Measurements from ENCODE around the gene IQCE.
"Not testable (repeated sequence)": the region's sequence is repeated elsewhere in the genome, so short reads cannot be mapped to it uniquely, and the experiment has no call there.

IQCE gene

DNA sequence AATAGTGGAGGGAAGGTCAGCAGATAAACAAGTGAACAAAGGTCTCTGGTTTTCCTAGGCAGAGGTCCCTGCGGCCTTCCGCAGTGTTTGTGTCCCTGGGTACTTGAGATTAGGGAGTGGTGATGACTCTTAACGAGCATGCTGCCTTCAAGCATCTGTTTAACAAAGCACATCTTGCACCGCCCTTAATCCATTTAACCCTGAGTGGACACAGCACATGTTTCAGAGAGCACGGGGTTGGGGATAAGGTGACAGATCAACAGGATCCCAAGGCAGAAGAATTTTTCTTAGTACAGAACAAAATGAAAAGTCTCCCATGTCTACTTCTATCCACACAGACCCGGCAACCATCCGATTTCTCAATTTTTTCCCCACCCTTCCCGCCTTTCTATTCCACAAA, 25.2 kb upstream of the IQCE start:
- DNase-seq (ENCODE audit: low read depth) = not testable (repeated sequence)

DNA sequence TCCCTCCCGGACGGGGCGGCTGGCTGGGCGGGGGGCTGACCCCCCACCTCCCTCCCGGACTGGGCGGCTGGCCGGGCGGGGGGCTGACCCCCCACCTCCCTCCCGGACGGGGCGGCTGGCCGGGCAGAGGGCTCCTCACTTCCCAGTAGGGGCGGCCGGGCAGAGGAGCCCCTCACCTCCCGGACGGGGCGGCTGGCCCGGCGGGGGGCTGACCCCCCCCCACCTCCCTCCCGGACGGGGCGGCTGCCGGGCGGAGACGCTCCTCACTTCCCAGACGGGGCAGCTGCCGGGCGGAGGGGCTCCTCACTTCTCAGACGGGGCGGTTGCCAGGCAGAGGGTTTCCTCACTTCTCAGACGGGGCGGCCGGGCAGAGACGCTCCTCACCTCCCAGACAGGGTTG, 24.6 kb upstream of the IQCE start:
- DNase-seq (ENCODE audit: low read depth) = not testable (repeated sequence)

DNA sequence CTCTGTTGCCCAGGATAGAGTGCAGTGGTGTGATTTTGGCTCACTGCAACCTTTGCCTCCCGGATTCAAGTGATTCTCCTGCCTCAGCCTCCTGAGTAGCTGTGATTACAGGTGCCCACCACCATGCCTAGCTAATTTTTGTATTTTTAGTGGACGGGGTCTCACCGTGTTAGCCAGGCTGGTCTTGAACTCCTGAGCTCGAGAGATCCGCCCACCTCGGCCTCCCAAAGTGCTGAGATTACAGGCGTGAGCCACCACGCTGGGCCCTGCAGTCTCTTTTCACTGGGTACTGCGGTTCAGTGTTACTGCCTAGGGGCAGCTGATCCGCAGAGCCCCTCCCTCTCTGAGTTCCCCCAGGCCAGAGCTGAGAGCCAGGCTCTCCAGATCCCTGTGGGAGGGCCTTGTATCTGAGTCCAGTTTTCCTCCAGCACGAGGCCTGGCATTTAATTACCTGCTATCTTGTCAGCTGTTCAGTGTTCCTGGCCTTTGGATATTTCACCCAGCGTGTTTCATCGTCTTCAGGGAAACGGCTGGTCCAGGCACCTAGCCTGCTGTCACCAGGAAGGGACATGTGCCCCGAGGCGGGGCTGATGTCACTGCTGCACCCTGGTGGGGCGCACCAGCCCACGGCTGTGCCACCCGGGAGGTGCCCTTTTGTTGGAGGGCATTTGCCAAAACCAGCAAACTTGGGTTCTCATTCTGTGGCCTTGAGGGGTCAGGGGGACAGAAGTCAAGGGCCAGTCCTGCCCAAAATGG, 22.7 kb upstream of the IQCE start:
- not testable (repeated sequence) for DNase-seq (ENCODE audit: low read depth)

DNA sequence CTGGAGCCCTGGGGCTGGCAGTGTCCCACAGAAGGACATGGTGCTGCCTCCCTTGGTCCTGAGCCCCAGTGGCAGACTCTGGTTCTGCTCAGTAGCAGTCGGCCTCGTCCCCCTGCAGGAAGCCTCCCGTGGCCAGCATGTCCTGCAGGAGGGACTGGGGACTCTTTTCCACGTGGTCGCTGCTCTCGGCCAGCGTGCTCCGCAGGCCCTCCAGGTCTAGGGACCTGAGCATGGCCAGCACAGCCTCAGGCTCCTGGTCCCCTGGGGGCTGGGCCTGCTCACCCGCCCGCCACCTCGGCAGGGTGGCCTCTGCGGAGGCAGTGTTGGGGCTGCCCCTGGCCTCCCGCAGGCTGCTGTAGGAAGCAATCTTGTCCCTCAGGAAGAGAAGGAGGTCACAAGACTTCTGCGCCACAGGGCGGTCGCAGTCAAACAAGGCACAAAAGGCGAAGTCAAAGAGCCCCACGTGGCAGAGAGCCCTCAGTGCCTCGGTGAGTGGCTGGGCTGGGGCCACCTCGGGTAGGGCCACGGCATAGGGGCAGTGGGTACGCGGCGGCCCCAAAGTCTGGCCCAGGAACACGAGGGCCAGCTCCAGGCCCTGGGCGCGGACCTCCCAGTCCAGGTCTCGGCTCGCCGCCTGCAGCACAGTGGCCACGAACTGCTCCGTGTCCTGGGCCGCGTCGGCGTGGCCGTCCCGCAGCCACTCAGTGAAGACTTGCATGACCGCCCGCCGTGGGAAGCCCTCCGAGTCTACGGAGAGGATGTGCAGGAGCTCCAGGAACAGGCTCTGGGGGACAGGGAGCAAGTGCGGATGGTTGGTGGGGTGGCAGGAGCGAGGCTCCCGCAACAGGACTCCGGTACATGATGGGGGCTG, 20.6 kb upstream of the IQCE start:
- no peak for DNase-seq (ENCODE audit: low read depth)

DNA sequence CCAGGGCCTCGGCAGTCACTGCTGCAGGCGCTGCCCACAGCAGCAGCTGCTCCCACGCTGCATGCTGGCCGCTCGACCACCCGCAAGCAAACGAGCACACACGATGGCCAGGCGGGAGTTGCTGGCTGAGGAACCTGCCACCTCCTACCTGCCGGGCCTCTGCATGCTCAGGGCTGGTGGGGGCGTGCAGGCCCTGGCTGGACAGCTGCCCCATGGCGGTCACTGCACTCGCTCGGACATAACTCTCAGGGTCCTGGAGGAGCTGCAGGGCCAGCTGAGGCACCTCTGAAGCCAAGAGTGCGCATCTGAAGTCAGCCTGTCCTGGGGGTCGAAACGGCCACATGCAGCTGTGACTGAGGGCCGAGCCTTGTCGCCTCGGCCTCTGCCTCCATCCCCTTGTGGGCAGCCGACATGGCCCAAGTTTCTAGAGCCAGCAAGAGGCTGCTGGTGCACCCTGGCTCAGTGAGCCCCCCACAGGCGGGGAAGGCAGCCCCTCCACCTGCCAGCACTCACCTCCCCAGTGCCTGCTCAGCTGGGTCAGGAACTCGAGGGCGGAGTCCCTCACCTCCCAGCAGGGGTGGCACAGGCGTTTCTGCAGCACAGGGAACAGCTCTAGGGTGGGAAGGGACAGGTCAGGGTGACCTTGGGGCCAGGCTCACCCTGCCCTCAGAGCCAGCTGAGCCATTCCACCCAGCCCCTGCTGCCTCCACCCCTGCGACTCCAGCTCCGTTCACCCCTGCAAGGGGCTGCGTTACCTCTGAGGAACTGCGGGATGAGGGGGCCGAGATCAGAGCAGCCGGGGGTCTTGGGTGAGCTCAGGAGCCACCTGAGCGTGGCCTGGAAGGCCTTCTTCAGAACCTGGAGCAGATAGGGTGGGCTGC, 19.5 kb upstream of the IQCE start:
- no peak for DNase-seq (ENCODE audit: low read depth)

DNA sequence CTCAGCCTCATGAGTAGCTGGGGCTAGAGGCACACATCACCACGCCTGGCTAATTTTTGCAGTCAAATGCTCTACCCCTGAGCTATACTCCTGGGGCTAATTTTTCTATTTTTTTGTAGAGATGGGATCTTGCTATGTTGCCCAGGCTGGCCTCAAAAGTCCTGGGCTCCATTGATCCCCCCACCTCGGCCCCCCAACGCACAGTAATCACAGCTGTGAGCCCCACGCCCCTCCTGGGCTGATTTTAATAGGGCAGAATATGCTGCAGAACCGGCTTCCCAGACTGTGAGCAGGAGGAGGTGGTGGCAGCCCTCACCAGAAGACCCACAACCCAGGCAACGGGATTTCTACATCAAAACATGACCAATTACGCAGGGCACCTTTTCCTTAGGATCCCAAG, 18.6 kb upstream of the IQCE start:
- no peak for DNase-seq (ENCODE audit: low read depth)

DNA sequence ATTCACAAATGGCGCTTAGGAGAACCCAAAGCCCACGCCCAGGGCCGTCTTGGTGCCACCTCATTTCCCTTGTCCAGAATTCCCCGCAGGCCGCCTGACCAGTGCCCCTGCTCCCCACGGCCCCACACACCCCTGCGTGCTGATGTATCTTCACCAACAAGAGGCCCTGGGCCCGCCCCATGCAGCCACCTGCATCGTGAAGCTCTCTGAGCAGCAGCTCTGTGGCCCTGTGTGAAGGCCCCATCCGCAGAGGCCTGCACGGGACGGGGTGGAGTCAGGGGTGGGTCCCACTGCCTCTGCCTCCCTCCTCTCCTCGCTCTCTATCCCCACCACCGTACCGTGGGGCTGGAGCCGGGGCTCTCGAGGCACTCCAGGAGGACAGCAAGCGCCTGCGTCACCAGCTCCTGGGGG, 18.1 kb upstream of the IQCE start:
- DNase-seq (ENCODE audit: low read depth) = no peak

DNA sequence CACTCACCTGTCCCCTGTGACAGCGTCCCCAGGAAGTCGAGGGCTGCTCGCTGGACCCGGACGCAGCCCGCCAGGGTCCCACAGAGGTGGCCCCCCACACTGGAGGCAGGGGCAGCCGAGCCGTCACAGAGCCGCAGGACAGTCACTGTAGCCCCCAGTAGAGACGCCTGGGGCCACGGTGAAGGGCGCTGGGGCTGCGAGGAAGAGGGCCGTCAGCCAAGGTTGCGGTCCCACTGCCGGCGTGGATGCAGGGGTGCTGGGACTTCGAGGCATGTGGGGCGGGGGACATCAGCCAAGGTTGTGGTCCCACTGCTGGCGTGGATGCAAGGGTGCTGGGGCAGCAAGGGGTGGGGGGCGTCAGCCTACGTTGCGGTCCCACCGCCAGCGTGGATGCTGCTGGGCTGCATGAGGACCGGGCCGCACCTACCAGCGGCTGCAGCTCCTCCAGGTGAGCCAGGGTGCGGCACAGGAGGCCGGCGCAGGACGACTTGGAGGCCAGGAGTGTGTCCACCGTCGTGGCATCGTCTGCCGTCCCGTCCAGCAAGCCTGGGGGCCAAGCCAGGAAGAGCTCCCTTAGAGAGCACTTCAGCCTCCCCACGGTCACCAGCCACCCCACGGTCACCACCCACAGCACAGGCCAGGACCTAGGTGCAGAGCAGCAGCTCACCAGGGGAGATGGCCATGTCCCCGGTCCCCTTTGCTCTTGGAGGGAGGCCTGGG, 17.3 kb upstream of the IQCE start:
- no peak for DNase-seq (ENCODE audit: low read depth)

DNA sequence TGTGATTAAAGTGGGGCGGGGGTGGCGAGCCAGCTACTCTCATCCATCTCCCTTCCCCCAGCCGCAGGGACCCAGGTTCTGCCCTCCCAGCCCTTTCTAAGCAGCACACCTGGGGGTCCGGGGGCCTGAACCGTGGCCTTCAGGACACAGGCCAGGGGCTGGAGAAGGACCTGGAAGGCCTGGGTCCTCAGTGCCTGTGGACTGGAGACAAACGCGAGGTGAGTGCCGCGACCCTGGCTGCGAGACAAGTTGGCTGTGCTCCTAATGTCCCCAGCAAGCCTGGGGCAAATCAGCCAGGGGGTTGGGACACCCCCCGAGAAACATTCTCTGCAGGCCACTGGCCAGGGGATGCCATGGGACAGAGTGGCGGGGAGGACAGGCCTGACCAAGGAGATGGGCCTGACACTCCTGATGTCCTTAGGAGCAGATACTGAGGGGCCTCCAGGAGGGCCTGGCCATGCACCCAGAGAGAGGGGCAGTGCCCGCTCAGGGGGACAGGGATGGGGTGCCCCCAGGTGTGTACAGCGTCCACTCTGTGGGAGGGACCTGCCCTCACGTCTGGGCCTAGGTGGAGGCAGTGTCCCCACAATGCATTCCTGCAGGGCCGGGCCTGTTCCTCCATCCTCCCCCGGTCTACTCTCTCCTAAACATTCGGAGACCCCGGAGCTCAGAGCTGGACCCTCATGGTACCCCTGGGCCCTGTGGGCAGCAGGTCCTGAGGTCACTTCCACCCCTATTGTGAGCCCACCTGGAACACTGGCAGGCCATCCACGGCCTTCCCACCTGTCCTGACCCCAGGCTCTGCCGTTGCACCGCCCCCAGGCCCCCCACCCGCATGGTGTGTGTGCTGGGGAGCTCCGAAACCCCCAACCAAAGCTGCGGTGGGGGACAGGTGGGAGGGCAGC, 16.5 kb upstream of the IQCE start:
- DNase-seq (ENCODE audit: low read depth) = no peak

DNA sequence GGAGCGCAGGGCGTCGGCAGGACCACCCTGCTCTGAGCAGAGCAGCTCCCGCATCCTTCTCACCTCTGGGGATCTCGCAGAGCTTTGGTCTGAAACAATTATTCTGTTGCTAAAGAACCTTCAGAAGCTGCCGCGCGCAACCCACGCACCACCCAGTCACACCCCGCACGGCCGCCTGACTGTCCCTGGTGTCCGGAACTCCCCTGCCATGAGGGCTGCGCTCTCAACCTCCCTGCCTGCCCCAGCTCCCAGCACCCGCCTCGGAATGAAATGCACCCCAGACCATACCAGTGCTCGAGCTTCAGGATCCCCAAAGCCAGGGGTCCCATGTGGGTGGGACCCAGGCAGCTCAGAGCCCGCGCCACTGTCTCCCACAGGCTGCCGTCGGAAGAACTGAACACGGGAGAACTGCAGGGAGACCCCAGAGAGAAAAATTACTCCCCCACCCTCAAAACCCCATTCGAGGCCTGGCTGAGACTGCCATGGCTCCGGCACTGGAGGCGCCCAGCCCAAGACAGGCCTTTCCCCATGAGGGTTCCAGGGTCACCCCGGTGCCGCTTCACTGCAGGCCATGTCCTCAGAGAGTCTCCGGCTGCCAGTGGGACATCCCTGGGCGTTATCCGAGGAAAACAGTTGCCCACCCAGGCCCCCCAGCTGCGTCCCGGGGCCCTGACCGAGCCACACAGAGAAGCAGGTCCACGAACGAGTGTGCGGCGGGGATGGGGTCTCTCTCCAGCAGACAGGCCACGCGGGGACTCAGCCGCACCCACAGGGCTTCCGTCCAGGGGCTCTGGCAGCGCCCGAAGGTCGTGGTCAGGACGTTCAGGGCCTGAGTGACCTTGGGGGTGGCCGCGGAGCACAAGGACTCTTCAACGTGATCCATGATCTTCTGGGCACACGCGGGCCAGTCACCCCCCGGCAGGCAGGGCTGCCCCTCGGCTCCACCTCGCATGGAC, 15.6 kb upstream of the IQCE start:
- no peak for DNase-seq (ENCODE audit: low read depth)

DNA sequence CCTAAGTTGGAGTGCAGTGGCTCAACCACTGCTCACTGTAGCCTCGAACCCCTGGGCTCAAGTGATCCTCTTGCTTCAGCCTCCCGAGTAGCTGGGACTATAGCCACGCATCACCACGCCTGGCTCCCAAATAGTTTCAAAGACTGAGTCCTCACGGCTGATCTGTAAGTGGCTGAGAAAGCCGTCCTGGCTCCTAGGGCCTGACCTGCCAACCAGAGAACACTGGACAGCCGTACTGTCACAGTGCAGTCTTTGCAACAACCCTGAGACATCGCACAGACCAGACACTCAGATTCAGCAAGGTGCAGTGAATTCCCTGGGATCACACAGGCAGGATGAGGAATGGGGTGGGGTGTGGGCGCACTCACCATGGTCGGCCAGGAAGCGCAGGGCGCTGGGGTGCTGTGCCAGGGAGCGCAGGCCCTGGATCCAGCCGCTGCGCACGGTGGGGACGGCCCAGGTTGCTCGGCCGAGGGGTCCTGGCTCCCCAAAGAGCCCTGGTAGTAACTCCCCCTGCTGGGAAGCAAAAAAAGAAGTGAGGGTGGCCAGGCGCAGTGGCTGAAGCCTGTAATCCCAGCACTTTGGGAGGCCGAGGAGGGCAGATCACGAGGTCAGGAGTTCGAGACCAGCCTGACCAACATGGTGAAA, 14.1 kb upstream of the IQCE start:
- no peak for DNase-seq (ENCODE audit: low read depth)

DNA sequence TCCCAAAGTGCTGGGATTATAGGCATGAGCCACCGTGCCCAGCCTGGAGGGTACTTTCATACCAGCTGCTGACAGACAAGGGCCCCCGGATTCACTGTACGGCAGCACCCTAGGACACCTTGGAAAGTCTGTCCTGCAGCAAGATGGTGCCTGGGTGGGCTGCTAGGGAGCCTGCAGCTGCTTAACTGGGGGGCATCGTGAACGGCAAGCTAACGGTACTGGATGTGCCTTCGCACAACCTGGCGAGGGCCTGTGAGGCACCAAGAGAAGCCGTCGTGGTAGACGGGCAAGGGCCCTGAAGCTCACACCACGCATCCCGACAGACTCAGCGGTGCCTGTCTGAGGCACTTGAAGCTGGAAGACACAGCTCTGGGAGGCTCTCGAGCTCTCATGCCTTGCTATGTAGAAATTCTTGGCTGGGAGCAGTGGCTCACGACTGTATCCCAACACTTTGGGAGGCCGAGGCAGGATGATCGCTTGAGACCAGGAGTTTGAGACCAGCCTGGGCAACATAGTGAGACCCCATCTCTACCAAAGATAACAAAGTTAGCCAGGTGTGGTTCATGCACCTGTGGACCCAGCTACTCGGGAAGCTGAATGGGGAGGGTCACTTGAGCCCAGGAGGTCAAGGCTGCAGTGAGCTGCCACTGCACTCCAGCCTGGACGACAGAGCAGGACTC, 12.9 kb upstream of the IQCE start:
- DNase-seq (ENCODE audit: low read depth) = no peak

DNA sequence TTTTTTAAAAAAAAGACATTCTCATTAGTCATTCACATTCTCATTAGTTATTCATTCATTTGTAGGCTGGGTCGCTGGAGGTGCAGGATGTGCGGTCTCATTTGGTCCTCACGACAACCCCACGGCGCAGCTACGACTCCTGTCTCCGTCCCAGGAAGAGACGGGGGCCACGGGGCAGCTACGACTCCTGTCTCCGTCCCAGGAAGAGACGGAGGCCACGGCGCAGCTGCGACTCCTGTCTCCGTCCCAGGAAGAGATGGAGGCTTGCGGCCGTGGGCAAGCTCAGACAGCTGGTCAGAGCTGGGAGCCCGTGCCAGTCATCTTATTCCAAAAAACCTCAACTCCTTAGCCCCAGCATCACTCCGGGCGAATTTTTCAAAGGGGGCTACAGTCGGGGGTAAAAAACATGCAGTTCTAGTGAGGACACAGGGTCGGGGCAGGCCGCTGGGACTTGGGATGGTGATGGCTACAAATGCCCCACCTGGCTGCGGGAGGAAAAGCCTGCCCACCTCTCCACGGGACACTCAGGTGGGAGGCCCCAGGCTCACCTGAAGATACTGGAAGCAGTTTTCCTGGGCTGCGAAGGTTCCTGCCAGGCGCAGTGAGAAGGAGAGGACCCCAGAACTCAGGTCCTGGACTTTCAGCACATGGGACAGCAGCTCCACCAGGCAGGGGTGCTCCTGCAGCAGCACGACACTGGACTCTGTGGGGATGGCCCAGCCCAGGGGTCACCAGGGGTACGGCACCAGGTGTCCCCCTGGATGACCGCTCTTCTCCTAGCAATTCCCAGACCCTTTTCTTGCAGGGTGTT, 11.8 kb upstream of the IQCE start:
- DNase-seq (ENCODE audit: low read depth) = no peak

DNA sequence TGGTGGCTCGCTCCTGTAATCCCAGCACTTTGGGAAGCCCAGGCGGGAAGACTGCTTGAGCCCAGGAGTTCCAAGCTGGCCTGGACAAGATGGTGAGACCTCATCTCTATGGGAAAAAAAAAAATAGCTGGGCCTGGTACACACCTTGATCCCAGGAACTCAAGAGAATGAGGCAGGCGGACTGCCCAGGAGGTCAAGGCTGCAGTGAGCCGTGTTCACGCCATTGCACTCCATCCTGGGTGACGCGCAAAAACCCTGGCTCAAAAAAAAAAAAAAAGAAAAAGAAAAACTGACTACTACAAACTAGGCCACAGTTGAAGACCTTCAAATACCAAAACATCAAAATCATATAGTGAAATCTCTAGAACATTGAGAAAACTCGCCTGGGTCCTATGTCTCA, 7.4 kb upstream of the IQCE start:
- no peak for DNase-seq (ENCODE audit: low read depth)

DNA sequence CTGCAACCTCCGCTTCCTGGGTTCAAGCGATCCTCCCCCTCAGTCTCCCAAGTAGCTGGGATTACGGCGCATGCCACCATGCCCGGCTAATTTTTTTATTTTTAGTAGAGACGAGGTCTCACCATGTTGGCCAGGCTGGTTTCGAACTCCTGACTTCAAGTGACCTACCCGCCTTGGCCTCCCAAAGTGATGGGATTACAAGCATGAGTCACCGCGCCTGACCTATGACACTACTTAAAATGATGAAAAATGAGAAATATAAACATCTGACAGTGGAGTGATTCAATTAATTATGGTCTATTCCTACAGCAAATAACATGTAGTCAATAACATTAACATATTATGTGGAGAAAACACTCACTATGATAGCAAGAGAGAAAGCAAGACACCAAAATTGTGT, 5.7 kb upstream of the IQCE start:
- DNase-seq (ENCODE audit: low read depth) = no peak

DNA sequence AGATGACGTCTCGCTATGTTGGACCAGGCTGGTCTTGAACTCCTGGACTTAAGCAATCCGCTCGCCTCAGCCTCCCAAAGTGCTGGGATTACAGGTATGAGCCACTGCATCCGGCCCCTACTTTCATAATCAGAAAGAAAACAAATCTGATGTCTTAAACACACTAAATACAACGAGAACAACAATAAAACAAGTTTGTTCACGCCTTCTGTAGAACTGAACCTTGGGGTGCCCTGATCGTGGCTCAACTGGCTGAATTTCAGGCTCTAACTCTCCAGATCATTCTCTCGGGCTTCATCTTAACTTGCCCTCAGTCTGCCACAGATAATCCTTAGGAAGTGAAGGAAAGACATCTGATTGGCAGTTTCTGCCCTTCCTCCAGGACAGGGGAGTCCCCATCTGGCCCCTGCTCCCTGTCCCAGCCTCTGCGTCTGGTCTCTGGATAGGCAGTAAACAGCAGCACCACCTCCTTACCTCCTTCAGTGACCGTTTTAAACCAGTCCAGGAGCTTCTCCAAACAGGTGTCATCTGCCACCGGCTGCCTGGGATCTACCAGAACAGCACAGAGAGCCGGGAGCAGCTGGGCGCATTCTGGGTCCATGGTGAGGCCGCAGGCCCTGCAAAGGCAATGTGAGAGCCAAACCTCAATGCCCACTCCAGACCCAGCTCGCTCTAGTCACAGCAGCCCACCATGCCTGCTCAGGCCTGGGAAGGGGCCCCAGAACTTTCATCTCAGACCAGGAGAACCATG, 4.8 kb upstream of the IQCE start:
- no peak for DNase-seq (ENCODE audit: low read depth)

DNA sequence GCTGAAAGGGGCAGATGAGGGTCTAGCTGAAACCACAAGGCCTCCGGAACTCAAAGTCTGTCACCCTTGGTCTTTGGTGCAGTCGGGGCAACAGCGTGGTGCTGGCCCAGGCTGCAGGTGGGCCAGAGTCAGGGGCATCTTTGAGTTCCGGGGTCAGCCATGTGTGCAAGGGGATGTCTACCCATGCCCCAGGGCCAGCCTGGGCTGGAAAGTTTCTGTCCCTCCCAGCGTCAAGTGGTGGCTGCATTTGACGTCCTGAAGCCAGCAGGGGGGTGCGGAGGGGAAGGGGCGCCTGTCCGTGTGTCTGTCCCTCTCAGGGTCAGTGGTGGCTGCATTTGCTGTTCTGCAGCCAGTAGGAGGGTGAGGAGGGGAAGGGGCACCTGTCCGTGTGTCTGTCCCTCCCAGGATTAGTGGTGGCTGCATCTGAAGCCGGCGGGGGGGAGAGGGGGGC, 4.1 kb upstream of the IQCE start:
- no peak for DNase-seq (ENCODE audit: low read depth)
